Muscle of arm (tissue), 12 donors: ENCODE data around the gene OGFOD1. TPM values are rescaled to one million over a fixed set of nuclear protein-coding genes. Genes with fewer than 3 reads are reported as not detected.
A peak's percentile ranks its signal among the peaks of the same experiment; 100 is the strongest.

Source experiments
- DNase-seq: peaks from one replicate; pipeline ENCODE4 v3.0.0-alpha.2; 2013
- polyA plus RNA-seq, 12 donors: library from polyadenylated mRNA; unstranded; fragments of 120-200 nt; gene quantifications; one replicate each; pipeline ENCODE4 v1.2.1, GENCODE V29; 2013; ENCODE audit not compliant: insufficient read length in 12 of 12

The OGFOD1 gene
- polyA plus RNA-seq, 12 donors, result 35.0 to 120 (median 40.0) TPM

- no peak for DNase-seq
These were observed 67.1 kb downstream of the OGFOD1 start for GRCh38 chr16:56518425-56518824.

DNA sequence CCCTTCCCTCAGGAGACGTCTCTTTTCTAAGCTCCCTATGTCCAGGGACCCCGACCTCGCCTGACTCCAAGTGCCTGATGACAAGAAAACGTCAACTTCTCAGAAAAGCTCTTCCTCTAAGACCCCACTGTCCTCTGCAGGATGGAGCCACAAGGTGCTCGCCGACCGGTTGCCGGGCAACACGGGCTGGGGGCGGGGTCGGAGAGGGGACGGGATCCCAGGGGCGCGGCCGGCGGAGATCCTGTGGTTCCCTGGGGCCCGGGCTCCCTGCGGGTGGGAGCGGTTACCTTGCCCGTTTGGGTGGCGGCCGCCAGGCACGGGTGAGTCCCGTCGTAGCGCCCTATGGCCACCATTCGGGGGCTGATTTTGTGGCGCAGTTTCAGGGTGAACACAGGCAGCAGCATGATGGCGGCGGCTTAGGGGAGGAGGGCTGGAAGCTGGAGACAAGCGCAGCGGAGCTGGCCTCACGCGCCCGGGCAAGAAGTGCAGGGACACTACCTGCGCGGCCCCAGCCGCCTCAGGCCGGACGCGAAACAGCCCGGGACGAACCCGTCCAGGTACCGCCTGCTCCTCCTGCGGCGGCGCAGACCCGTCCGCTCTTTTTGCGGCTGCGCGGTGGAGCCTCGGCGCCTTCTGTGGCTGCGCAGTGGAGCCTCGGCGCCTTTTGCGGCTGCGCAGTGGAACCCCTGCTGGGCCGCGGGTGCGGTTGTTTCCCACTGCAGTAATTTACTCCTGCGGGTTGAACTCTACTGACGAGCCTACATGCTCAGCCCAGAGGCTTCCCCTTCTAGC lies 68.3 kb downstream of the OGFOD1 start, which contains the start of gene BBS2:
BBS2 (minus strand) TSS at position 566 of the 792 bp plus-strand sequence; CDS start at position 404, 162 bp downstream.
- peak; percentile 89 for DNase-seq

DNA sequence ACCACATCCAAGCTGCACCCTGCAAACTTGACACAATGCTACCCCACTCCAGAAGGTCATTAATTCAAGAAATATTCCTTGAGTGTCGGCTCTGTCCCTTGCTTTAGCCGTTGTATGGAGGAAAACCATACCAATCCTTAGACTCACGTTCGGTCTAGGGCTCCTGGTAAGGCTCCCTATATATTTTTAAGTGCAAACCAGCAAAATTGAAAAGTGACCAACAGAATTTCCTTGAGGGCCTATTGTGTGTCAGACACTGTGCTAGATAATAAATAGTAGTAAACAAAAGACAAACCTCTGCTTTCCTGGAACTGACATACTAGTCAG lies 68.9 kb downstream of the OGFOD1 start:
- DNase-seq, result no peak

GRCh38 chr16:56525236-56525635 lies 73.9 kb downstream of the OGFOD1 start:
- peak; percentile 42 for DNase-seq

Other genes with a start within 250 kb of the OGFOD1 start
- 100 to 1,000 TPM in 1 of 12 donors, 10 to 100 TPM in 11; 25.9 to 909 (median 60.0) TPM for gene AMFR, start 26.0 kb upstream of the OGFOD1 start, polyA plus RNA-seq
- gene NUDT21, start 222 bp upstream of the OGFOD1 start, polyA plus RNA-seq, result 10 to 100 TPM in 11 of 12 donors, not detected in 1; 53.7 to 80.5 (median 73.4) TPM
- gene BBS2, start 68.5 kb downstream of the OGFOD1 start, polyA plus RNA-seq, result 10 to 100 TPM in 11 of 12 donors, not detected in 1; 19.8 to 71.6 (median 49.9) TPM
- gene MT4, start 113.5 kb downstream of the OGFOD1 start, polyA plus RNA-seq, result not detected
- 10 to 100 TPM in 5 of 12 donors, 1 to 10 TPM in 5, not detected in 2; 2.2 to 22.0 (median 9.9) TPM for gene MT3, start 138.0 kb downstream of the OGFOD1 start, polyA plus RNA-seq
- gene MT2A, start 157.0 kb downstream of the OGFOD1 start, polyA plus RNA-seq, result 10 to 100 TPM in 11 of 12 donors, not detected in 1; 17.0 to 71.5 (median 23.2) TPM
- 100 to 1,000 TPM in 1 of 12 donors, 10 to 100 TPM in 10, not detected in 1; 11.9 to 138 (median 18.4) TPM for gene MT1E, start 174.2 kb downstream of the OGFOD1 start, polyA plus RNA-seq
- gene MT1M, start 181.1 kb downstream of the OGFOD1 start, polyA plus RNA-seq, result 1 to 10 TPM in 3 of 12 donors, under 1 TPM in 6, not detected in 3; 0.53 to 1.3 (median 0.82) TPM
- 1 to 10 TPM in 1 of 12 donors, under 1 TPM in 1, not detected in 10; 0.77 to 1.1 TPM for gene MT1A, start 187.1 kb downstream of the OGFOD1 start, polyA plus RNA-seq
- not detected for gene MT1B, start 200.3 kb downstream of the OGFOD1 start, polyA plus RNA-seq
- gene MT1F, start 206.4 kb downstream of the OGFOD1 start, polyA plus RNA-seq, result 10 to 100 TPM in 1 of 12 donors, 1 to 10 TPM in 7, under 1 TPM in 2, not detected in 2; 0.55 to 38.7 (median 2.0) TPM
- 100 to 1,000 TPM in 1 of 12 donors, 10 to 100 TPM in 1, 1 to 10 TPM in 5, under 1 TPM in 3, not detected in 2; 0.43 to 744 (median 1.7) TPM for gene MT1G, start 216.5 kb downstream of the OGFOD1 start, polyA plus RNA-seq
- 100 to 1,000 TPM in 1 of 12 donors, 10 to 100 TPM in 1, 1 to 10 TPM in 2, not detected in 8; 1.1 to 179 (median 5.6) TPM for gene MT1H, start 218.3 kb downstream of the OGFOD1 start, polyA plus RNA-seq
- 100 to 1,000 TPM in 1 of 12 donors, 10 to 100 TPM in 4, 1 to 10 TPM in 6, not detected in 1; 7.8 to 137 (median 10.0) TPM for gene MT1X, start 230.9 kb downstream of the OGFOD1 start, polyA plus RNA-seq